K562 (cell line): ENCODE measurements around the gene RAI1. TPM values are rescaled to one million over a fixed set of nuclear protein-coding genes. Genes with fewer than 3 reads are reported as not detected.

ENCODE experiments used
- ATAC-seq: fragments of 200-7000 bp; cut with Tn5 transposase; 3 replicates; pipeline ENCODE4 v1.9.1; 2020; ENCODE audit warnings: moderate library complexity
- BruUV-seq: library from RNA; stranded (reverse); fragments of 400-500 nt; replicated peaks from 2 replicates; lab custom pipeline; 2021; lab: Mats Ljungman, UMichigan
- CTCF ChIA-PET: fragments of 300-600 bp; formaldehyde crosslinking; extraction: SDS; loops from one replicate; lab custom pipeline; 2021; ENCODE audit warnings: low intra/inter-chr PET ratio; lab: Yijun Ruan, JAX
- POLR2A ChIA-PET: fragments of 300-600, 350-650 bp; sonication (Branson Sonifier 250); formaldehyde crosslinking; extraction: SDS; loops from one replicate; lab custom pipeline; 2021; ENCODE audit warnings: antibody characterized with exemption, inconsistent platforms; lab: Yijun Ruan, JAX
- DNase-seq, 4 experiments: peaks; one replicate each; pipeline versions ENCODE4 v3.0.0 to v3.0.0-alpha.2; 2011 to 2018; ENCODE audit warnings: low spot score in 3 of 4, mixed read lengths in 3 of 4; ENCODE audit errors: extremely low read depth in 1 of 4
- FAIRE-seq: peaks from 2 replicates; lab custom pipeline; 2011; peaks lifted over from hg19 to GRCh38; lab: Jason Lieb, UNC
- H2AFZ ChIP-seq: 2 replicates; pipeline ENCODE4 v1.6.0; 2011; ENCODE audit warnings: low read depth, low read length, control low read depth, inconsistent platforms
- H3K27ac ChIP-seq: fragments of 200-600 bp; 3 replicates; pipeline ENCODE4 v1.8.0; 2011; ENCODE audit warnings: low read depth, mild to moderate bottlenecking, control low read depth, inconsistent platforms, low read length, moderate library complexity, mixed read lengths; ENCODE audit errors: extremely low read depth
- H3K27me3 ChIP-seq, 2 experiments: fragments of 300-600 bp in 1 of 2; 2 replicates in 1 of 2; 3 replicates in 1 of 2; pipeline versions ENCODE4 v1.6.0 to v1.8.0; 2011; ENCODE audit warnings: inconsistent platforms in 2 of 2, low read length in 2 of 2, mild to moderate bottlenecking in 1 of 2, mixed read lengths in 1 of 2, moderate library complexity in 1 of 2; ENCODE audit not compliant: control insufficient read depth in 2 of 2, insufficient read depth in 2 of 2
- H3K36me3 ChIP-seq: fragments of 300-600 bp; 3 replicates; pipeline ENCODE4 v1.8.0; 2011; ENCODE audit warnings: mild to moderate bottlenecking, low read length, inconsistent platforms; ENCODE audit not compliant: control insufficient read depth, insufficient read depth
- H3K4me1 ChIP-seq, 2 experiments: fragments of 200-600 bp in 1 of 2; replicated peaks in 1 of 2; 2 replicates in 1 of 2; 3 replicates in 1 of 2; pipeline versions ENCODE4 v1.5.1 to v1.8.0; 2011; ENCODE audit warnings: inconsistent platforms in 2 of 2, low read length in 2 of 2, mild to moderate bottlenecking in 1 of 2, mixed read lengths in 1 of 2, moderate library complexity in 1 of 2; ENCODE audit not compliant: control insufficient read depth in 2 of 2, insufficient read depth in 2 of 2
- H3K4me2 ChIP-seq: 2 replicates; pipeline ENCODE4 v1.6.1; 2011; ENCODE audit warnings: low read length, control low read depth, inconsistent platforms, mixed read lengths; ENCODE audit not compliant: insufficient read depth
- H3K4me3 ChIP-seq: fragments of 200-600 bp; sonication (generic), shearing (Covaris generic); 2 replicates; pipeline ENCODE4 v1.5.1; 2016; ENCODE audit warnings: control low read depth, inconsistent platforms
- H3K79me2 ChIP-seq: fragments of 200-600 bp; 3 replicates; pipeline ENCODE4 v1.8.0; 2011; ENCODE audit warnings: low read length, inconsistent platforms; ENCODE audit not compliant: control insufficient read depth, insufficient read depth
- H3K9ac ChIP-seq, 2 experiments: 2 replicates each; pipeline versions ENCODE4 v1.6.0 to v1.6.1; 2011; ENCODE audit warnings: low read depth in 2 of 2, low read length in 2 of 2, control low read depth in 1 of 2, inconsistent platforms in 1 of 2, mild to moderate bottlenecking in 1 of 2, mixed read lengths in 1 of 2; ENCODE audit not compliant: insufficient read depth in 1 of 2
- H3K9me1 ChIP-seq: one replicate; pipeline ENCODE4 v1.6.0; 2011; ENCODE audit warnings: inconsistent platforms, mild to moderate bottlenecking, low read length, moderate library complexity; ENCODE audit not compliant: control insufficient read depth, insufficient read depth
- H3K9me3 ChIP-seq: replicated peaks from 2 replicates; pipeline ENCODE4 v1.5.1; 2011; ENCODE audit warnings: low read depth, low read length, inconsistent platforms; ENCODE audit not compliant: control insufficient read depth, insufficient read depth
- H4K20me1 ChIP-seq: replicated peaks from 2 replicates; pipeline ENCODE4 v1.6.1; 2011; ENCODE audit warnings: low read length, inconsistent platforms, mixed read lengths; ENCODE audit not compliant: control insufficient read depth, insufficient read depth
- HDAC1 ChIP-seq, 2 experiments: fragments of 450-650 bp; IDR thresholded peaks; 2 replicates each; pipeline ENCODE4 v1.6.1; 2016 to 2017; ENCODE audit warnings: inconsistent platforms in 1 of 2, mild to moderate bottlenecking in 1 of 2, moderate library complexity in 1 of 2
- KAT7 ChIP-seq: sonication (generic); formaldehyde crosslinking; IDR thresholded peaks from 2 replicates; pipeline ENCODE4 v1.8.0; 2022; ENCODE audit warnings: missing genetic modification reagents, mild to moderate bottlenecking, borderline replicate concordance
- MAX ChIP-seq: sonication (generic); formaldehyde crosslinking; IDR thresholded peaks from 2 replicates; pipeline ENCODE4 v1.9.0; 2022; ENCODE audit warnings: mild to moderate bottlenecking, missing genetic modification reagents
- MTA2 ChIP-seq: fragments of 450-650 bp; IDR thresholded peaks from 2 replicates; pipeline ENCODE4 v1.6.1; 2016; ENCODE audit warnings: low read depth
- NCOA4 ChIP-seq: fragments of 450-650 bp; IDR thresholded peaks from 2 replicates; pipeline ENCODE4 v1.6.1; 2018; ENCODE audit warnings: mild to moderate bottlenecking; ENCODE audit not compliant: partially characterized antibody
- ZNF197 ChIP-seq: fragments of 200-800 bp; sonication (Bioruptor generic); IDR thresholded peaks from 2 replicates; pipeline ENCODE4 v1.6.1; 2016; ENCODE audit warnings: low read depth, missing genetic modification characterization, missing compliant biosample characterization
- ZNF212 ChIP-seq: fragments of 450-650 bp; formaldehyde crosslinking; IDR thresholded peaks from 2 replicates; pipeline ENCODE4 v1.4.0; 2020; ENCODE audit warnings: mild to moderate bottlenecking
- ZNF395 ChIP-seq: fragments of 200-800 bp; sonication (Bioruptor generic); IDR thresholded peaks from 2 replicates; pipeline ENCODE4 v1.6.1; 2017; ENCODE audit warnings: missing genetic modification characterization, missing compliant biosample characterization
- ZNF561 ChIP-seq: fragments of 450-650 bp; formaldehyde crosslinking; conservative IDR thresholded peaks from 2 replicates; pipeline ENCODE4 v1.4.0; 2020; ENCODE audit warnings: mild to moderate bottlenecking, moderate library complexity
- WGBS: fragments of 100-300 bp; shearing (Covaris generic); methylation state at CpG from one replicate; pipeline ENCODE4 v1.1.6; 2016; ENCODE audit warnings: low coverage, mixed read lengths; ENCODE audit not compliant: insufficient coverage; ENCODE audit errors: missing lambda C conversion rate; 5-methylcytosine and 5-hydroxymethylcytosine counted together
- in situ Hi-C: fragments of 300-500 bp; cut with MboI; formaldehyde crosslinking; loops from 4 replicates; pipeline ENCODE4 v1.15.0; 2018; ENCODE audit warnings: inconsistent platforms, mixed read lengths
- intact Hi-C: fragments of 100-400 bp; cut with micrococcal nuclease; formaldehyde crosslinking; loops from 2 replicates; pipeline ENCODE4 v1.14.2; 2022
- polyA plus RNA-seq, 8 experiments: library from polyadenylated mRNA; depleted of rRNA in 4 of 8; stranded (reverse) in 5 of 8; unstranded in 3 of 8; fragments of >200 nt; fragmentation: Nextera tagmentation in 2 of 8; fragmentation: Illumina TruSeq in 1 of 8; extraction: Ambion mirVana in 2 of 8; extraction: Trizol in 1 of 8; gene quantifications; 2 replicates each; pipeline versions ENCODE4 v1.2.1 to v1.2.3, GENCODE V29; 2011 to 2014; ENCODE audit warnings: inconsistent platforms in 1 of 8, missing spikeins in 1 of 8
- total RNA-seq, 7 experiments: library from RNA; depleted of rRNA in 6 of 7; stranded (reverse); fragments of >200 nt in 6 of 7; fragmentation: Illumina TruSeq in 2 of 7; extraction: Trizol in 2 of 7; gene quantifications; 2 replicates each; pipeline versions ENCODE4 v1.2.1 to v1.2.3, GENCODE V29; 2011 to 2021; ENCODE audit warnings: low replicate concordance in 1 of 7

RAI1 gene
- total and polyA plus RNA-seq, 9 of the 15 experiments (the other 6 are each of a cell fraction or from before 2014, with no cell fraction given) = 0.68 to 19.9 (median 5.5) TPM

- H3K4me3 ChIP-seq = no peak overlapping the region
- H2AFZ ChIP-seq = no peak overlapping the region
- no peaks in the 10 kb centered on the region for H3K9me3 ChIP-seq
- no peak for FAIRE-seq
- H3K27me3 ChIP-seq = no peaks in the 10 kb centered on the region
- in situ Hi-C loops (no loop called here), intact Hi-C loops (no loop called here)
- no peak for DNase-seq
- no peaks in the 10 kb centered on the region for H3K79me2 ChIP-seq
- 0 out of 4 replicates have a peak overlapping the region, but pooled peaks of 1 of the 2 experiments have one; percentile 35 for H3K9ac ChIP-seq
- TF ChIP-seq KAT7 (CRISPR knock-in tag) (no peak), ZNF561 (CRISPR knock-in tag) (no peak), NCOA4 (no peak), HDAC1 (IDR thresholded peaks at IDR 0.05) (no peak), ZNF212 (CRISPR knock-in tag) (no peak), MTA2 (no peak), MAX (no peak), ZNF395 (no peak), ZNF197 (no peak)
- no peak overlapping the region for H3K4me2 ChIP-seq
- BruUV-seq = no TSS peak
- WGBS = 61% methylated on average over 12 of the region's 14 CpGs
- ATAC-seq = no peak
- H3K4me1 ChIP-seq = peaks cover 0 to 30% of the 10 kb centered on the region in 2 experiments; a peak in 2 of 5 replicates
- H4K20me1 ChIP-seq = no peaks in the 10 kb centered on the region
- ChIA-PET POLR2A (no interaction called here), CTCF (no interaction called here)
- no peak overlapping the region for H3K27ac ChIP-seq
- H3K9me1 ChIP-seq = no peaks in the 10 kb centered on the region
- peaks cover 2% of the 10 kb centered on the region; the same call in 1 of the 3 replicates for H3K36me3 ChIP-seq
These were observed 84.3 kb downstream of the RAI1 start for GRCh38 chr17:17765359-17766076.
